Esophagus muscularis mucosa (tissue), 4 donors: ENCODE results near the gene RABIF. TPM values are rescaled to one million over a fixed set of nuclear protein-coding genes. Genes with fewer than 3 reads are reported as not detected.

Source experiments
- DNase-seq: peaks from one replicate; pipeline ENCODE4 v3.0.0-alpha.2; 2017; ENCODE audit errors: extremely low spot score
- H3K27ac ChIP-seq, 4 donors: fragments of 200-600 bp; sonication (generic); replicated peaks in 1 of 4; 1 replicate in 3 of 4; 2 replicates in 1 of 4; pipeline ENCODE4 v1.5.1; 2016 to 2019; ENCODE audit warnings: mild to moderate bottlenecking in 1 of 4
- H3K27me3 ChIP-seq, 4 donors: fragments of 200-600 bp; sonication (generic); one replicate each; pipeline versions ENCODE4 v1.5.1 to v1.6.0; 2016 to 2019
- H3K36me3 ChIP-seq, 4 donors: fragments of 200-600 bp; sonication (generic); one replicate each; pipeline ENCODE4 v1.5.1; 2016 to 2019
- H3K4me1 ChIP-seq, 4 donors: fragments of 200-600 bp; sonication (generic); one replicate each; pipeline ENCODE4 v1.5.1; 2016 to 2019
- H3K4me3 ChIP-seq, 4 donors: fragments of 200-600 bp; sonication (generic); 1 replicate in 2 of 4; 2 replicates in 2 of 4; pipeline ENCODE4 v1.5.1; 2016 to 2019; ENCODE audit warnings: mild to moderate bottlenecking in 4 of 4, moderate library complexity in 1 of 4
- H3K9me3 ChIP-seq, 4 donors: fragments of 200-600 bp; sonication (generic); 1 replicate in 3 of 4; 2 replicates in 1 of 4; pipeline ENCODE4 v1.5.1; 2016 to 2019
- EP300 ChIP-seq: sonication (generic); formaldehyde crosslinking; IDR thresholded peaks from one replicate; pipeline ENCODE4 v1.6.1; 2017; ENCODE audit warnings: antibody characterized with exemption
- POLR2A ChIP-seq: fragments of 450-650 bp; IDR thresholded peaks from one replicate; pipeline ENCODE4 v1.6.1; 2017; ENCODE audit warnings: antibody characterized with exemption, moderate library complexity, mild to moderate bottlenecking, low read depth
- POLR2AphosphoS5 ChIP-seq, 2 donors: sonication (generic); formaldehyde crosslinking; IDR thresholded peaks; one replicate each; pipeline ENCODE4 v1.6.1; 2017; ENCODE audit warnings: antibody characterized with exemption in 2 of 2
- WGBS: methylation state at CpG from one replicate; pipeline ENCODE4 v1.1.5; 2018; 5-methylcytosine and 5-hydroxymethylcytosine counted together
- intact Hi-C: fragments of 100-400 bp; cut with DNase I; formaldehyde crosslinking; loops from one replicate; pipeline ENCODE4 v1.15.1; 2023
- total RNA-seq, 4 donors: library from RNA; depleted of rRNA; stranded (reverse); fragments of >200 nt; gene quantifications; one replicate each; pipeline versions ENCODE4 v1.1.0 to v1.2.1, GENCODE V29; 2016
- TF ChIP-seq, protein P1 (sequence below), 3 experiments: fragments of 200-600 bp in 2 of 3; fragments of 450-650 bp in 1 of 3; sonication (generic) in 2 of 3; IDR thresholded peaks; one replicate each; pipeline ENCODE4 v1.5.1; 2017 to 2019; ENCODE audit warnings: antibody characterized with exemption in 3 of 3, mild to moderate bottlenecking in 2 of 3, moderate library complexity in 1 of 3

RABIF gene
- total RNA-seq, 4 donors from 2014 or later: 4.5 to 8.3 (median 6.9) TPM

DNA sequence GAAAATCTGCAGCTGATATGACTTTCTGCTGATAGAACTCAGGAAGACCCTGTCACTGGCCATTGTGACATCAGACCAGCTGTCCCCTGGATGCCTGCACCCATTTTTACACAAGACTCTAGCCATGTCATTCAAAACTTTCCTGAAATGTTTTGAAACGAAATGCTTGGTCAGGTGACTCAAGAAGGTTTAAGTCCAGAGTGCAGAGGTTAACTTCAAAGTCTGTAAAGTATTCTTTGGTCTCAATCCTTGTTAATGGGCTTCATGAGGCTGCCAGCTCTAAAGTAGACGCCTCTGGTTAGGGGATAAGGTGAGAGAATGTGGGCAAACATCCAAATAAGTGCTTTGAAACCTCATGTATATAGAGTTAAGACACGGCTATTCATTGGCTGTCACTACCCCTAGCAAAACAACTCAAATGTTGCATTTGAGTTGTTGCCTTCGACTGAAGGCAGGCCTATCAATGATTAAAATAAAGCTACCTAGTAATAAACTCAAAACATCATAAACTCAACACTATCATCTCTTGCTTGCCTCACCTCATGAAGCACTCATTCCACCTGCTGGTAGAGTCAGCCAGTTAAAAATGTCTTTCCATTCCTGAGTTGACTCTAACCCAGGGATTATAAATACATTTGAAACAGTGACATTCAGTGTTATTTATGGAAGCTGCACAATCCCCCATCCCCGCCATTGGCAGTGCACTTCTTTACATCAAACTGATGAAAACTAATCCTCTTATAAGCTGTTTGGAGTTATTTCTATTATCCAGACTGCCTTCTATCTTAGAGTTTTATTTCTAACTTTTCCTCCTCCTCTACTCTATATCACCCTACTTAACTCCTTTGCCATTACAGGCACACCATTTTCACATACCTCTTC lies 26.0 kb downstream of the RABIF start:
- Histone ChIP-seq H3K4me3 (no peak overlapping the region), H3K36me3 (no peaks in the 10 kb centered on the region), H3K9me3 (no peaks in the 10 kb centered on the region), H3K27me3 (no peaks in the 10 kb centered on the region), H3K27ac (no peak overlapping the region), H3K4me1 (peaks cover 8 to 26% (median 17%) of the 10 kb centered on the region in 4 donors)
- 75% methylated on average over 5 of the region's 5 CpGs for WGBS
- TF ChIP-seq, protein P1, sequence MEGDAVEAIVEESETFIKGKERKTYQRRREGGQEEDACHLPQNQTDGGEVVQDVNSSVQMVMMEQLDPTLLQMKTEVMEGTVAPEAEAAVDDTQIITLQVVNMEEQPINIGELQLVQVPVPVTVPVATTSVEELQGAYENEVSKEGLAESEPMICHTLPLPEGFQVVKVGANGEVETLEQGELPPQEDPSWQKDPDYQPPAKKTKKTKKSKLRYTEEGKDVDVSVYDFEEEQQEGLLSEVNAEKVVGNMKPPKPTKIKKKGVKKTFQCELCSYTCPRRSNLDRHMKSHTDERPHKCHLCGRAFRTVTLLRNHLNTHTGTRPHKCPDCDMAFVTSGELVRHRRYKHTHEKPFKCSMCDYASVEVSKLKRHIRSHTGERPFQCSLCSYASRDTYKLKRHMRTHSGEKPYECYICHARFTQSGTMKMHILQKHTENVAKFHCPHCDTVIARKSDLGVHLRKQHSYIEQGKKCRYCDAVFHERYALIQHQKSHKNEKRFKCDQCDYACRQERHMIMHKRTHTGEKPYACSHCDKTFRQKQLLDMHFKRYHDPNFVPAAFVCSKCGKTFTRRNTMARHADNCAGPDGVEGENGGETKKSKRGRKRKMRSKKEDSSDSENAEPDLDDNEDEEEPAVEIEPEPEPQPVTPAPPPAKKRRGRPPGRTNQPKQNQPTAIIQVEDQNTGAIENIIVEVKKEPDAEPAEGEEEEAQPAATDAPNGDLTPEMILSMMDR (IDR thresholded peaks at IDR 0.05): no peak
- TF ChIP-seq POLR2AphosphoS5 (IDR thresholded peaks at IDR 0.05) (no peak), EP300 (no peak), POLR2A (no peak)
- intact Hi-C loops: loop anchor here (5.0 kb wide), 1 partner anchor 51 kb away; the partner anchor contains the start of gene PCAT6
- DNase-seq: no peak

DNA sequence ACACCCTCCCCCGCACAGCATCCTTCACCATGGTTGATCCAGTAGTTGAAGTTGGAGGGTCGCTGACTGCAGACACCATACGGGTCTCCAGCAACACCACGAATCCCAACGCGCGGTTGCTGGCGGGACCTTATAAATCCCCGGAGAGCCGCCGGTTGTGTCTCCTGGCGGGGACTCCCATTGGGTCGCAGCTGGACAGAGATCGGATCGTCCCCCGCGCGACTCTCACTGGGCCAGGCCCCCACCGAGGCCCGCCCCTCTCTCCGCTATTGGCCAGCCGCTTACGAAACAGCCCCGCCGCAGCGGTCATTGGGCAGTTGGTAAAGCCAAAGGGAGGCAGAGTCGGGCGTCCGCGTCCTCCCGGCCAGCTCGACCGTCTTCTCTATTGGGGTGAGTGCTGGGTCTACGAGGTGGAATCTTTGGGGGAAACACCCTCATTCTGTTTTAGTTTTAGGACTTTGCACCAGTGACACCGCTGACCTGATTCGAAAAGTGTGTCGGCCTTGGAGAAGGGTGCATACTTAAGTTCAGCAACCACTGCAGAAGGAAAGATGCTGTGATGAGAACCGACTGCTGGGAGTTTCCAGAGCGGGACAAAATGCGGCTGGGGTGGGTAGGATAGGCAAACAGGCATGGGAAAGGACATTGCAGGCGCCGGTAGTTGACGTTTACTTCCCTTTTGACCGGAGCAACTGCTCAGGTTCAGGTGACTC lies 27.4 kb downstream of the RABIF start:
- 0% methylated on average over 35 of the region's 44 CpGs for WGBS
- H3K9me3 ChIP-seq: no peaks in the 10 kb centered on the region
- no peaks in the 10 kb centered on the region for H3K27me3 ChIP-seq
- H3K4me1 ChIP-seq: peaks cover 8 to 26% (median 17%) of the 10 kb centered on the region in 4 donors
- H3K27ac ChIP-seq: peak overlapping the region; percentile 55 to 72 (median 64)
- peak; percentile 82 to 92 for TF ChIP-seq POLR2AphosphoS5 (IDR thresholded peaks at IDR 0.05)
- TF ChIP-seq EP300: no peak
- TF ChIP-seq, protein P1 (IDR thresholded peaks at IDR 0.05): peak in 1 of 3 experiments; percentile 20
- peak overlapping the region; percentile 68 to 83 (median 76) for H3K4me3 ChIP-seq
- H3K36me3 ChIP-seq: no peaks in the 10 kb centered on the region
- DNase-seq: peak; percentile 96
- intact Hi-C loops: loop anchor here (5.0 kb wide), 1 partner anchor 49 kb away; the partner anchor contains the start of gene PCAT6

DNA sequence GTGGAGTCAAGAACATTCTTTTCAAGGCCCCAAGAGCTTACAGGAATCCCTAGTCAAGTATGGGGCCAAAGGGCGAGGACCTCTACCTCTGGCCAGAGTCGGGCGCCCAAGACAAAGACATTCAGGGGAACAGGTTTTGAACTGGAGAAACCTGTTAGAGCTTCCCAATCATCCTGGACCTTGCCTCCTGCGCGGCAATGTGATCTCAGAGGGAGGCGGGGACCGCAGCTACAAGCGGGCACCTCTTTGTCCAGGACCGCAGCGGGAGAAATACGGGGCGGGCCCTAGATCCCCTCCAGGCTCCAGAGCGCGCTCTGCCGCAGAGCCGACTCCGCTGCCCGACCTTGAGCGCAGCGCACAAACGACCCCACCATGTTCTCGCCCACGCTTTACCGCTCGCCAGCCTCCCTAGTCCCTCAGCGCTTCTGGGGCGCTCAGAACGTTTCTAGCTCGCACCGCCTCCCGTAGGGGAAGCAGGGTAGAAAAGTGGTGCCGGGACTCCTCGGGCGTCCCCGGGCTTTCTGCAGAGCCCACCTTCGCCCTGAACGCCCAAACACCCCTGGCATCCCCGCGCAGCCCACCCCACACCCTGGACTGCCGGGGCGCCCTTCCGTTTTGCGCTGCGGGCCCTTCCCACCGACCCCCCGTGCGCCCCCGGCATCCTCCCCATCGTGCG lies 28.1 kb downstream of the RABIF start:
- intact Hi-C loops: loop anchor here (5.0 kb wide), 1 partner anchor 49 kb away; the partner anchor contains the start of gene PCAT6

DNA sequence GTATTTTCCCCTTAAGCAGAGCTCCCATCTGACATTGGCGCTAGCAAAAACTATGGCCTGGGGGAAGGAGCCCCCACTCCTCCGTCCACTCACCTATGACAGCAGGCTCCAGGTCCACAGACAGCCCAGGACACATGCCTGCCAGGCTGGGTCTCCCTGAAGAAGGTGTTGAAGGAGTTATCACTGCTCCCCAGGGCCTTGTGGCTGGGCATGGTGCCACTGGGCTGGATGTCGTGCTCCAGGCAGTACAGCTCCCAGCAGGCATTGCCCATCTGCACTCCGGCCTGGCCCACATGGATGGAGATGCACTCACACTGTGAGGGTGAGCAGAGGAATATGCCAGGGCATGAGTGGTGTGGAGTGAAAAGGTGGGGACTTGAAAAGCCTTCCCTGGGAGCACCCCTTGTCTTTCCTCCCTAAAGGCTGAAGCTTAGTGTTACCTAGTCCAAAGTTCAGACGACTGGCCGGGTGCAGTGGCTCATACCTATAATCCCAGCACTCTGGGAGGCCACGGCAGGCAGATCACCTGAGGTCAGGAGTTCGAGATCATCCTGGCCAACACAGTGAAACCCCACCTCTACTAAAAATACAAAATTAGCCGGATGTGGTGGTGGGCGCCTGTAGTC lies 30.0 kb downstream of the RABIF start:
- no peak for DNase-seq
- 89% methylated on average over 9 of the region's 10 CpGs for WGBS

More for the DNA sequence above, 28.1 kb downstream of the RABIF start:
- Histone ChIP-seq H3K4me3 (peak overlapping the region; percentile 68 to 83 (median 76)), H3K27ac (peak overlapping the region; percentile 55 to 72 (median 64)), H3K27me3 (no peaks in the 10 kb centered on the region), H3K36me3 (no peaks in the 10 kb centered on the region), H3K4me1 (peaks cover 8 to 26% (median 17%) of the 10 kb centered on the region in 4 donors), H3K9me3 (no peaks in the 10 kb centered on the region)
- WGBS: no CpG with 5 or more reads among the region's 50 CpGs
- no peak for DNase-seq
- no peak for TF ChIP-seq POLR2A
- no peak for TF ChIP-seq POLR2AphosphoS5 (IDR thresholded peaks at IDR 0.05)
- TF ChIP-seq, protein P1 (IDR thresholded peaks at IDR 0.05): no peak
- no peak for TF ChIP-seq EP300

More for the DNA sequence above, 30.0 kb downstream of the RABIF start:
- Histone ChIP-seq H3K36me3 (no peaks in the 10 kb centered on the region), H3K4me3 (no peak overlapping the region), H3K4me1 (peaks cover 8 to 26% (median 17%) of the 10 kb centered on the region in 4 donors), H3K27me3 (no peaks in the 10 kb centered on the region), H3K27ac (peak overlapping the region in 3 of 4 donors; percentile 38 to 63 (median 56)), H3K9me3 (no peaks in the 10 kb centered on the region)
- intact Hi-C loops: no loop called here
- TF ChIP-seq EP300: no peak
- TF ChIP-seq POLR2AphosphoS5 (IDR thresholded peaks at IDR 0.05): no peak
- TF ChIP-seq, protein P1 (IDR thresholded peaks at IDR 0.05): no peak
- TF ChIP-seq POLR2A: no peak
